Umbilical cord (tissue), 2 donors: ENCODE measurements around the gene SRPX2. TPM values are rescaled to one million over a fixed set of nuclear protein-coding genes. Genes with fewer than 3 reads are reported as not detected.

Experiments
- DNase-seq: peaks from one replicate; pipeline ENCODE4 v3.0.0-alpha.2; 2015; ENCODE audit warnings: low spot score
- total RNA-seq: library from RNA; depleted of rRNA; stranded (reverse); fragments of >200 nt; gene quantifications from one replicate; pipeline ENCODE4 v1.2.3, GENCODE V29; 2014; ENCODE audit warnings: low replicate concordance; ENCODE audit not compliant: insufficient read depth

The SRPX2 gene
- total RNA-seq, 1 donor from 2014 or later = 40.0 TPM

DNA sequence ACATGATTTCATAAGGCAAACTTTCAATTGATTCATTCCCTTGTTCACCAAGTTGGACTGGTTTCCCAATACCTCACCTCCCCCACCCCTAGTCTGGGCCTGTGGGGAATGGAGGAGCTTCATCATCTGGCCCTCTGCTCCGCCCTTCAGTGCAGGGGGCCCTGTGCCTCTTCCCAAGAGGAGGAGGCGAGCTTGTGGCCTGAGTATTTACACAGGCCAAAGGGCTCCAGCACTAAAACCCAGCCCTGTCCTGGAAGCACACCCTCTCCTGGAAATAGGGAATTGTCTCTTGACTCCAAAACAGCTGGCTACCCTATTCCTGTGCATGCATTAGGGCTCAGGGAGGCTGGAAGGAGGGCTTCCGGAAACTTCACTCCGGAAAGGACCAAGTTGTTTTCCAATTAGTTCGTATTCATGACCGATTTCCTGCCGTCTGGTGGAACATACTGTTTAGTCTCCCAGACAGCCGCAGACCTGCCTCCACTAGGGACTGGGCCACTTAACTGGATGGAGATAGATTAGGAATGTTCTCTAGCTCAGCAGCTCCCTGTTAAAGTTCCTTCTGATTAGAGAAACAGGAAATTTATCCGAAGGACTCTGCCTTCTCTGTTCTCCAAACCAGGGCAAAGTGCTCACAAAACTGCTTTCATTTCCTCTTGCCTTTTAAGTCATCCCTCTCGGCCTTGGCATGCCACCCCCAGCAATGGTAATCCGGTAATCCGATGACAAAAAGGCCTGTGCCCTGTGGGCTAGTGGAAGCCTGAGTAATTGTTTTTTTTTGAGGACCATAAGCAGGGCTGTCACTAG, 5.8 kb downstream of the SRPX2 start:
- DNase-seq = peak; percentile 78

DNA sequence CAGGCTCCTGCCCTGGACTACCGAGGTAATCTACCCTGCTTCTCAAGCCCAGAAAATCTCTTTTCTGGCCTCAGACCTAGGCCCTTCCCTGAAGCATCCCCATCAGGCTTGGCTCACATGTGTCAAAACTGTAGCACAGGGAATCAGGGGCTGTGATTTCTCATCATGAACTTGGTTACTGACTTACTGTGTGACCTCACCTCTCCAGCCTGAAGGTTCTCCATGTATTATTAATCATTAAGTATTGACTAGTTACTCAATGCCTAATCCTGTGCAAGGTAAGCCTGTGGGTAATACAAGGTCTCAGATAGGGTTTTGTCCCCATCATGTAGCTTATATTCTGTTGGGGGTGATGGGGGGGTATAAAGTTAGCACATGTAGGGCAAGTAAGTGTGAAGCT, 6.8 kb downstream of the SRPX2 start:
- DNase-seq = no peak

DNA sequence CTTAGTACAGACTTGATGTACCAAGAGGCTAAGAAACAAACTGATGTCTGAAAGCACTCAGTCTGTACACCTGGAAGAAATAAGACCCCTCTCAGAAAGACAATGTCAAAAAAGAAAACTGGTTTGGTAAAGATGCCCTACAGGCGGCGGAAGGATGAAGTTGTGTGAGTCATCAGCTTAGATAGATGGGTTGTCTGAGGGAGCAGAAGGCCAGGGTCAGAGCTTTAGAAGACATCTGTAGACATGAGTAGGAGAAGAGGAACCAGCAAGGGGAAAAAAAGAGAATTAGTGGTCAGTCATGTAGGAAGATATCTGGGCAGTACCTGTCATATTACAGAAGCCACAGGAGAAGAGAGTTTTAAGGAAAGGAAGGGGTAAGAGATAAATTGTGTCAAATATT, 8.3 kb downstream of the SRPX2 start:
- no peak for DNase-seq

DNA sequence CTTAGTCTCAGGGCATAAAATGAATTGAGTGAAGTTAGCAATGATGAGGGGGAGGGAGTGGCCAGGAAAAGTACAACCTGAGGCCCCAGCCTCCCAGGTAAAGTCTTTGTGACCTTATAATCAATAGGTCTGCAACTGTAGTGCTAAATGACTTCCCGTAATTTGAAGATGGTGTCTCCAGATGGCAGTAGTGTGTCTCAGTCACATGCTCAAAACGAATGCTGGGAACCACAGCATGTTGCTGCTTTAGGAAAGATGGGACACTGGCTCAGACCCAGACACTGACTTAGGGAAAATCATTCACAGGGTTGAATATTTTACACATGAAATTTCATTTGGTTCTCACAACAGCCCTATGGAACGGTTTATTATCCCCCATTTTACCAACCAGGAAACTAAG, 10.3 kb downstream of the SRPX2 start:
- no peak for DNase-seq

DNA sequence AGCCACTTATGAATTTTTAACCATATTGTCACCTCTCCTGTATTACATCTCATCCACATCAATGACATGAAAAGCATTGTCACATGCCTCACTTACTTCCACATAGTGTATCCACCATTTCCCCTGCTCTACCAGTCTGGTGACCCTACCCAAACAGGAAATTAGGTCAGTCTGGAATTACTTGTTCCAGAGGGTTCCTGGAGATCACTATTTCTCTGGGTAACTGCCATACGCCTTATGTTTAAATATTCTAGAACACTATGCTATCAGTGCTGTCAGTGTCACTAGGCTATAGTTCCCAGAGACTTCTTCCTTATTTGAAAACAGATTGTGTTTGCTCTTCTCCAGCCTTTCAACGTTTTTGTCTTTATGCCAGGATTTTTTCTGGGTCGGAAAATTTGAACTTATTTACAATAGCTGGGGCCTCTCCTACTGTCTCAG, 15.0 kb downstream of the SRPX2 start:
- no peak for DNase-seq

DNA sequence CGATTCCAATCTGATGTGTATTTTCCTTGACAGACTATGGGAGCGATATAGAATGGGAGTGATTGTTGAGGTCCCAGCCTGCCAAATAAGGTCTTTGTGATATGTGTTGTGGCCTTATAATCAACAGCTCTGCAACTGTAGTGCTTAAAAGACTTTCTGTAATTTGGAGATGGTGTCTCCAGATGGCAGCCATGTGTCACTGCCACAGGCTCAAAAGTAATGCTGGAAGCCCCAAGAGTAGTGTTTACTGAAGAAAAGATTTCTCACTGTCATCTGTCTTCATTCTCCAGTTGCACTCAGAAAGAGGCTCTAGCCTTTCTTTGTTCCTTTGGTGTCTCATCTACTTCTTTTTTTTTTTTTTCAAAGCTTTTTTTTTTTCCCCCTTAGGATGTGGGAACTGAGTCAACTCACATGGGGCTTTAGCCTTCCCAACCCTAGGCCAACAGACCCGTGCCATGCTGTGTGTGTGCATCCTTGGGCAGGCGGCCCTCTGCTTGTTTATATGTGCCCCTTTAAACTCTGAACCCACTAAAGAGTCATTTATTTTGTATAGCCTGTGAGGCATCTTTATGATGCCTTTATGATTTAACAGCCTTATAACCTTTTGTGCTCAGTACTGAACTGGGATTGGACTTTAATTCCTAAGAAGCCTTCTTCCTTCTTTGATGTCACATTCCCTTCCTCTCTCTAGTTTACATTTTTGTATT, 15.6 kb downstream of the SRPX2 start:
- no peak for DNase-seq

DNA sequence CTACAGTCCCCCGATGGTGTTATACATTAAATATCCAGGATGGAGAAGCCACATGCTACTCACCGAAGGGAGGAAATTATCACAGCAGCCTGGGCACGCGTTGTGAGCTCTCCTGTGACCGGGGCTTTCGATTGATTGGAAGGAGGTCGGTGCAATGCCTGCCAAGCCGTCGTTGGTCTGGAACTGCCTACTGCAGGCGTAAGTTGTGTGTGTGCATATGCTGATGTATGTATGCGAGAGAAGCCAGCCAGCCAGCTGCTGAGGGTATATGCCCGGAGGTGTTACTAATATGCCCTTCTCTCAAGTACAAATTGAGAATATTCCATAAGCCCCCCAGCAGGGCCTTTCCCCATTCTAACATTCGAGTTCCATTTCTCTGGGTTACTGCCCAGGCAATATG, 18.2 kb downstream of the SRPX2 start:
- no peak for DNase-seq

DNA sequence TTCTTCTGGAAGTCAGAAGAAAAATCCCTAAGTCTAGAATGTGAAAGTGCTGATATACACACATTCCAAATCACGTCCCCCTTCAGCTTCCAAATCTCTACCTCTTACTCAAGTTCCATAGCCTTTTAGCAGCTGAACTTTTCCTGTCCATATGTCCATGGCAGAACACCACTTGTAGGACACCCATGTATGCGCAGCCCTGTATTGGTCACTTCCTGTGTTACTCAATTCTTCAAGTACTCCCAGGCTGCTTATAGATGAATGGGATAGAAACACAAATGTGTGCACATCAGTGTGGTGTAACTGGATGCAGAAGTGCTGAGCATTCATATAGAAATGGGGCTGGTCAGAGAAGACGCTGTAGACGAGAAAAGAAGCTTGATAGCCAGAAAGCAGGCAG, 18.8 kb downstream of the SRPX2 start:
- DNase-seq = no peak

DNA sequence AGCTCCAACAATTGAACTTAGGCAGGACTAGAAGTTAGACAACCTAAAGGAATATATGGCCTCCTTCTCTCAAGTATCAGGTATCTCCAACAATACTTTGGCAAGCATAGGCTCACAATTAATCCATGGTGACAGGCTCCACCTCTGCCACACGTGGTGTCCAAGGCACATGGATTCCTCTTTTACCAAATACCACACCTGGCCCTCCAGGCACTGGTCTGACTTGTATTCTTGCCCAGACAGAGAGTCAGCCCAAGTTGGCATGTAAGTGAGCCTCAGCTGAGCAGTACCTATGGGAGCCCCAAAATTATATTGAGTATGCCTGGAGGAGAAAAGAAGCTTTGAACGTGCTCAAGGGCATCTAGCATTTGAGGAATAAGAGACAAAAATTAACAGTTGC, 19.6 kb downstream of the SRPX2 start:
- DNase-seq = no peak

DNA sequence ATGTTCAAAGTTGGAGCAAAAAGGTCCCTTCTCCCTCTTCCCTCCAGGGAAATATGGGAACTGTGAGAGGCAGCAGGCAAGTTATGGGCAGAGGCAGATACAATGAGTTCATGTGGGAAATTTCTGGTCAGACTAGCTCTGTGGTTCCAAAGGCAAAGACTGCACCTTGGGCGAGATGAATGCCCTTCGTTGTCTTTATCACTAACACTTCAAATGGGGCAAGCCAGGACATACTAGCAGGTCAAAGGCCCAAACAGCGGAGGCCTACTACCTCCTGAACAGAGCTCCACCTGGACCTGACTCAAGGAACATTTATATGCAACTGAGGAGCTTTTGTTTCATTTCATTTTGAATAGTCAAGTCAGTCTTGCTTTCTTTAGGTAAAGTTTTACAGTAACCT, 29.0 kb downstream of the SRPX2 start:
- DNase-seq = no peak

DNA sequence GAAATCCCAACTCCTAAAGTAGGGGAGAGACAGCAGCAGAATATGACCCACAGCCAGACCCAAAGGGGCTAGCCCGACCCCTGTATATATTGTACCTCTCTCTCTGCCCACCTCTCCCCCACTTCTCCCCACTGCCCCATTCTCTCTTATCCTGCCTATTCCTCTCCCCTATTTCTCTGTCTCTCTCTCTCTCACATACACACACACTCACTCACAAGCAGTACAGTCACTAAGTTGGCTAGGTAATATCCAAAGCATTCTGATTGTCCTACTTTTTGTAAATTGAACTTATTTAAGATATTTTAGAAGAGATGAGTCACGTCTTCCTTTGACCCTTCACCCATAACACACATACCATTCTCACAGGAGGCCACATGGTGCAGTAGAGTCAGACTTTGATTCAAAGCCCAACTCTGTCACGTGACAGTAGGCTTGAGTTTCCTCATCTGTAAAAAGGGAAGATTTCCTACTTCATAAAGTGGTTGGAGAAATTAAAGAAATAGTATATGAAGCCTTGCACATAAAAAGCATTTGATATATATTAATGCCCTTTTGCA, 29.5 kb downstream of the SRPX2 start:
- DNase-seq = no peak

DNA sequence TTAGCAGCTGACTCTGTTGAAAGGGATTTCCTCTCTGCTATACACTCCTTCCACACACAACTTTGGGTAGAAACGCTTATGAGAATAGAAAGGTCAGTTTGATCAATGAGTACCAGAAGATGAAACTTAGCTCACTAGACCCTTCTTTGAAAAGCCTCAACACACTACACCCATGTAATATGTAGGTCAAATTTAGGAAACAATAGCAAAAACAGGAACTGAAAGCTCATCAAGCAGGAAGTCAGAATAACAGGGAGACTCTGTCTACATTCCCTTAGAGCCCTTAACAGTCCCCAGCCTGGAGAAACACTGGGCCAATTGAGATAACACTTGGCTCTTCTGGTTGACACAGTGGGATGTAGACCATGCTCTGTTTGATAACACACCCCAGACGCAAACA, 30.7 kb downstream of the SRPX2 start:
- peak; percentile 14 for DNase-seq

DNA sequence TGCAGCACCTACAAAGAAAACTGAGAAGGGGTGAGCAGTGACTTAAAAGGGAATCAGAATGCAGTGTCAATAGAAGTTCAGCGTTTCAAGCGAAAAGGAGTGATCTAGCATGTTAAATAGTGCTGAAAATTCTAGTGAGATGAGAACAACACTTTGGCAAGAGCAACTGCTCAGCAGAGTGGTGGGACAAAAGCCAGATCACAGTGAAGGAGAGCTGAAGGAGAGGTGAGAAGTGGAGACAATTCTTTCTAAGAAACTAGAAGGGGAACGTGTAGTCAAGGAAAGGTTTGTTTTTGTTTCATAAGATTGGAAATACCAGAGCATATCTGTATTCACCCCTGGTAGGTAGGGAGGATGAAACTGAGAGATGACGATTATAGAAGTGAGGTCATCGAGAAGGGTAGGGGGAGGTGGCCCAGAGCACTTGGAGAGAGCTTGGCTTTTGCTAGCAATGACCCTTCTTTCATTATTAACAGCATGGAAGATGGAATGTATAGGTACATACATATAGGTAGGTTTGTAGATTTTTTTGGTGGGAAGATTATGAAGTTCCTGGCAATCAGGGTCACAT, 33.7 kb downstream of the SRPX2 start:
- no peak for DNase-seq

DNA sequence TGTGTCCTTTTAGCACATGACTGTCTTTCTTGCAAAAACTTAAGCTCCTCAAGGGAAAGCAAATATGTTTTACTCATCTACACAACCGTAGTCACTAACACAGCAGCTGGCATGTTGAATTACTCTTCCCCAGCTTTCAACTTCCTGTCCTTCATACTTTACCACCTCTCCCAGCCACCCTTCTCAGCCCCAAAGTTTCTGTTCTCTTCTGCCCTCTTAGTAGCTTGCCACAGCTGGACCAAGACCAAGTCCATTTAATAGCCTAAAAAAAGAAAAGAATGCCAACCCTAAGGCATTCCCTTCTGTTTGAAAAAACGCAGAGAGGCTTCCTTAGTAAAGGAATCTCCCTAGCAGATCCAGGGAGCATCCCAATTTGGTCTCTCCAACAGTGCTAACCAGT, 36.8 kb downstream of the SRPX2 start:
- DNase-seq = no peak

DNA sequence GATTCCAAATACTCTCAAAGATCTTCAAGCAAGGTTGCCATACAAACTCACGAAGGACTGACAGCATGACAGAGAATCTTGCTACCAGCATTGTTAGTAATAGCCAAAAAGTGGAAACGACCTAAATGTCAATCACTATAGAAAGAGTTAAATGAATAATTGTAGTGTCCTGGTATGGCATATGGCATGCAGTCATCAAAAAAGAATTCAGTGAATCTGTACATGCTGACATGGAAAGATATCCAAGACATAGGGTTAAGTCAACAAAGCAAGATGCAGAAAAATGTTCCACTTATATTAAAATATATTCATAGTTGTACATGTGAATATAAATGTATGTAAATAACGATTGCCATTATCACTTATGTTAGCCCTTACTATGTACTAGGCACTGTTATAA, 37.6 kb downstream of the SRPX2 start:
- DNase-seq = no peak

DNA sequence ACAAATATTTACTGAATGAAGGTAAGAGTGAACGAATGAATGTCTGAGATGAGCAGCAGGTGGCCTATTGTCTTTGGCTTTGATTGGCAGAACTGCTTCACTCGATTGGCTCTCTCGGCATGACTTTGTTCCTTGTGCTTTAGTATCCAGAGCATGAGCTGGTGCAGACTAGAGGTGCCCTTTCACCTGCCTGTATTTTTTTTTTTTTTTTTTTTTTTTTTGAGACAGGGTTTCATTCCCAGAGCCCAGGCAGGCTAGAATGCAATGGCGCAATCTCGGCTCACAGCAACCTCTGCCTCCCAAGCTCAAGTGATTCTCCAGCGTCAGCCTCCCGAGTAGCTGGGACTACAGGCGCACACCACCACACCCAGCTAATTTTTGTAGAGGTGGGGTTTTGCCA, 38.9 kb downstream of the SRPX2 start:
- no peak for DNase-seq

DNA sequence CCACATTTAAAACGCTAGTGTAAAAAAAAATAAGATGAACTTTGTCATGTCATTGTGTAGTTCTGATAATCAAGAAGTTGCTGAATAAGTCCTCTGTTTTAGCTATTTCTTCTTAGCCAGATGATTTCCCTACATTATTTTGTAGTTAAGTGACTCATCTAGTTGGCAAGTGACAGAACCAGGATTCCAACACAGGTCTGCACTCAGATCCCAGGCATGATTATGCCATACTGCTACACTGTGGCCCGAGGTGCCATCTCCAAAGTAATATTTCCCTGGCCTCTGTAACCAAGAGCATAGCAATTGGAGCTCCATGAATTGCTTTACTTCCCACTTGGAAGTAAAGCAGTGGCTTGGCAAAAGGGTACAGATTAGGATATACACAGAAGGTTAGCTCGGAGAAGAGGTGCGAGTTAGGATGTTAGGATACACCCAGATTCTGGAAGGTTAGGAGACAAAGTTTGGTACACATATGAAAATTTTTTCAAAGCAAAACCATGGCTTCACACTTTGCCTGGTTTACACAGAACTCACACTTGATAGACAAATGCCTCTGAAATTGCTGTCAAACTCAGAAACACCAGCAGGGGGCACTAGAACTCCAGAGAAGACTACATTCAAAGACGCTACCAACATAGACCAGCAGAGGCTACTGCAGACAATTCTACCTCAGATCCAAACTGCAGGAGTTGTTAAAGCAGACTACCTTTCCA, 41.4 kb downstream of the SRPX2 start:
- DNase-seq = peak; percentile 63

DNA sequence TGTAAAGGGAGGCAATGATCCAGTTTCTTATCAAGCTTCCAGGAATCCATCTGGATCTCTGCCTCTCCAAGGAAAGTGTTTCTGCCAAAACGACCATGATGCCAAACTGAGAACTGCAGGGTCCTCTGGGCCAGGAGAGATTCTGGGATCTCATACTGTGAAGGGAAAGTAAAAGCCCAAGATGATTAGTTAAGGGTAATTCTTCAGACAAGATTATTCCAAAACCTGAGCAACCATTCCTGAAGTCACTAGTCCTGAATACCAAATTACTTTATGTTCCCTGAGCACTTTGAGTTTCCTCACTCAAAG, 42.0 kb downstream of the SRPX2 start:
- no peak for DNase-seq

DNA sequence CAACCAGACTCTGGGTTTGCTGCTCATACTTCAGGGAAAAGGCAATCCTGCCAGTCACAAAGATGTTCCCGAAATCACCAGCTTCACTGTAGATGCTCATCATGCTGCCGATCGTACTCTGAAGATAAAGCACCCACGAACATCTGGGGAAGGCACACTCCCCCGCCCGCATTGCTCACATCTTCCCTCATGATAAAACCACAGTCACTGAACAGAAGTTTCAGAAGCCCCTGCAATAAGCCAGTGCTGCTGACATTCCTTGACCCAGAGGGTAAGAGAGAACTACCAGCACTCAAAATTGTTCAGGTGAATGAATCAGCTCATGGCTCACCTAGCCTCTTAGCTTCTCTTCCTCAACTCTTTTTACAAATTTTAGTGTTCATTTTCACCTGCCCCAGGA, 43.1 kb downstream of the SRPX2 start:
- DNase-seq = no peak

DNA sequence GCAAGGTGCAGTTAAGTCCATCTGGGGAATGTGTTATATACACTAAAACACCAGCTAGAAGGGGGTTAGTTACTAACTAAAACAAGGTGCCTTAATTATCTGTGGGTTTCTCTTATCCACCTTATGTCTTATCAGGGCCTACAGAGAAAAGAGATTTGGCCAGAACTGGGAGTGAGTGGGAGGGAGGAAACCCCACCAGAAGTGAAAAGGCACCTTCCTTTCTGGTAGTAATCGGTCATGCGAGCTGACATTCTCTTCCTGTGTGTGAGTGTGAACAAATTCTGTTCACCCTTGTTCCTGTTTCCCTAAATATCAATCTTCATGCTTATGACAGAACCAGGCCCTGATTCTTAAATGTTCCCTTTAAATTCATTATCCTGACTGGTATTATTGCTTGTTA, 43.5 kb downstream of the SRPX2 start:
- DNase-seq = no peak

DNA sequence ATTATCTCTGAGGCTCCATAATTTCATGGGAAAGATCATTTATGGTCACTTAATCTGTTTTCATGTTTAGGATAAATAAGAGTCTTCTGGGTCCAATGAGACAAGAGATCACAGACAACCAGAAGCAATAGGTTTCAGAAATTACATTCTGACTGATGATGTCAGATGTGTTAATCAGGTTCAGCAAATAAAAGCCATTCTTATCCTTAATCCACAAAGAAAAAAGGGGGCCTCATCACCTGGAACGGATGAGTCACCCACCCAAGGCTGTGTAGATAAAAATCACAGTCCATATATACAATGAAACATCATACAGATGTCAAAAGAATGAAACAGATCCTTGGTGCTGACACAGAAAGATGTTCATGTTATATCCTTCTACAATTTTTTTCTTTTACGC, 51.3 kb downstream of the SRPX2 start:
- DNase-seq = no peak

DNA sequence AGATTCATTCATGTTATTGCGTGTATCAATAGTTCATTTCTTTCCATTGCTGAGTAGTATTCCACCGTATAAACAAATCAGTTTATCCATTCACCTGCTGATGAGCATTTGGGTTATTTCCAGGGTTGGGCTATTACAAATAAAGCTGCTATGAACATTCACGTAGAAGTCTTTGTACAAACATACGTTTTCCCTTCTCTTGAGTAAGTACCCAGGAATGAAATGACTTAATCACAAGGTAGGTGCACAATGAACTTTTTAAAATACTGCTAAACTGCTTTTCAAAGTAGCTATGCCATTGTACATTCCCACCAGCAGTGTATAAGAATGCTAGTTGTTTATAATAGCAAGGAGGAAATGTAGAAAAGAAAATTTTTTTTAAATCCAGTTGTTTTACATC, 52.0 kb downstream of the SRPX2 start:
- DNase-seq = no peak
